CD4-positive, alpha-beta T cell (primary cell): ENCODE results near the gene HOOK2. TPM values are rescaled to one million over a fixed set of nuclear protein-coding genes. Genes with fewer than 3 reads are reported as not detected.

Source experiments
- ATAC-seq: fragments of 200-7000 bp; cut with Tn5 transposase; one replicate; pipeline ENCODE4 v1.10.0; 2022; ENCODE audit warnings: mild to moderate bottlenecking; ENCODE audit not compliant: poor library complexity
- CTCF ChIA-PET: fragments of 350-600 bp; sonication (Branson Sonifier 250); formaldehyde crosslinking; loops from one replicate; lab custom pipeline; 2021; ENCODE audit warnings: antibody characterized with exemption, inconsistent platforms; lab: Charles Lee
- POLR2A ChIA-PET: fragments of 350-600 bp; sonication (Branson Sonifier 250); formaldehyde crosslinking; loops from one replicate; lab custom pipeline; 2021; ENCODE audit warnings: antibody characterized with exemption, inconsistent platforms; lab: Charles Lee
- DNase-seq, 14 experiments: peaks; one replicate each; pipeline ENCODE4 v3.0.0-alpha.2; 2013 to 2020; ENCODE audit warnings: mixed read lengths in 2 of 14
- H3K27ac ChIP-seq, 2 donors: one replicate each; pipeline versions ENCODE4 v1.5.1 to v1.7.0; 2013; ENCODE audit warnings: low read length in 2 of 2, low read depth in 1 of 2, mild to moderate bottlenecking in 1 of 2
- H3K27me3 ChIP-seq, 2 experiments: 1 replicate in 1 of 2; 2 replicates in 1 of 2; pipeline versions ENCODE4 v1.6.1 to v1.7.0; 2013; ENCODE audit warnings: low read length in 2 of 2, control low read depth in 1 of 2, mild to moderate bottlenecking in 1 of 2, moderate library complexity in 1 of 2; ENCODE audit not compliant: insufficient read depth in 2 of 2, control insufficient read depth in 1 of 2
- H3K36me3 ChIP-seq: one replicate; pipeline ENCODE4 v1.6.1; 2013; ENCODE audit warnings: low read length, control low read depth; ENCODE audit not compliant: insufficient read depth
- H3K4me1 ChIP-seq: one replicate; pipeline ENCODE4 v1.6.1; 2013; ENCODE audit warnings: low read length, control low read depth; ENCODE audit not compliant: insufficient read depth
- H3K4me3 ChIP-seq: one replicate; pipeline ENCODE4 v1.5.1; 2013; ENCODE audit warnings: mild to moderate bottlenecking, low read length, moderate library complexity
- H3K9me3 ChIP-seq, 2 experiments: 1 replicate in 1 of 2; 2 replicates in 1 of 2; pipeline versions ENCODE4 v1.6.1 to v1.7.0; 2013; ENCODE audit warnings: low read length in 2 of 2, mild to moderate bottlenecking in 2 of 2, control low read depth in 1 of 2, moderate library complexity in 1 of 2; ENCODE audit not compliant: control insufficient read depth in 1 of 2, insufficient read depth in 1 of 2
- H3K27ac Mint-ChIP-seq: one replicate; pipeline ENCODE4 v1.8.0; 2020; ENCODE audit warnings: mixed read lengths
- H3K27me3 Mint-ChIP-seq: one replicate; pipeline ENCODE4 v1.8.0; 2021; ENCODE audit warnings: mixed read lengths
- H3K36me3 Mint-ChIP-seq: one replicate; pipeline ENCODE4 v1.8.0; 2021; ENCODE audit warnings: low read depth, mixed read lengths
- H3K4me1 Mint-ChIP-seq: one replicate; pipeline ENCODE4 v1.8.0; 2021; ENCODE audit warnings: low read depth, mixed read lengths
- H3K4me3 Mint-ChIP-seq: one replicate; pipeline ENCODE4 v1.8.0; 2020; ENCODE audit warnings: mild to moderate bottlenecking, mixed read lengths
- H3K9me3 Mint-ChIP-seq: one replicate; pipeline ENCODE4 v1.8.0; 2020; ENCODE audit warnings: mixed read lengths
- CTCF ChIP-seq: fragments of 200-600 bp; IDR thresholded peaks from one replicate; pipeline ENCODE4 v1.8.0; 2022; ENCODE audit warnings: antibody characterized with exemption, mild to moderate bottlenecking
- intact Hi-C, 2 experiments: fragments of 100-400 bp; cut with DNase I in 1 of 2; cut with micrococcal nuclease in 1 of 2; formaldehyde crosslinking; loops; one replicate each; pipeline versions ENCODE4 v1.15.1 to v1.9.0; 2023 to 2025; cut with DNase I, micrococcal nuclease
- total RNA-seq, 174 experiments: library from RNA in 2 of 174; stranded (reverse) in 2 of 174; gene quantifications; one replicate each; pipeline ENCODE4 v1.2.3 and lab custom pipeline; 2021 to 2026

HOOK2 gene
- total RNA-seq, 2 experiments from 2014 or later, result 14.8 to 17.0 TPM

GRCh38 chr19:12769689-12770088 is 5.7 kb downstream of the HOOK2 start:
- Mint-ChIP-seq H3K9me3 (no peaks in the 10 kb centered on the region), H3K4me3 (peak overlapping the region; percentile 9), H3K27me3 (no peaks in the 10 kb centered on the region), H3K27ac (no peak overlapping the region), H3K36me3 (peaks cover 4% of the 10 kb centered on the region), H3K4me1 (peaks cover 14% of the 10 kb centered on the region)
- ChIA-PET POLR2A (interaction anchor here (1.0 to 2.4 kb wide), 5 partner anchors 13 to 78 kb away, joined by 3 to 23 read pairs (median 5); partner anchors contain the start of genes GET3 and JUNB), CTCF (interaction anchor here (0.9 to 1.1 kb wide), 3 partner anchors 9 to 78 kb away, joined by 3 to 6 read pairs (median 4); no protein-coding TSS in a partner anchor)
- Histone ChIP-seq H3K27me3 (no peaks in the 10 kb centered on the region), H3K27ac (no peak overlapping the region), H3K4me3 (no peak overlapping the region), H3K4me1 (peaks cover 25% of the 10 kb centered on the region), H3K36me3 (no peaks in the 10 kb centered on the region), H3K9me3 (no peaks in the 10 kb centered on the region)
- peak in 13 of 14 experiments; percentile 35 to 87 (median 56) for DNase-seq
- TF ChIP-seq CTCF, result no peak
- intact Hi-C loops, result no loop called here
- peak; percentile 86 for ATAC-seq

- no peak for ATAC-seq
- CTCF ChIA-PET, result interaction anchor here (2.1 to 3.1 kb wide), 2 partner anchors 10 to 28 kb away, joined by 11 to 30 read pairs; no protein-coding TSS in a partner anchor
- DNase-seq, result no peak
- Histone ChIP-seq H3K4me3 (no peak overlapping the region), H3K27me3 (no peaks in the 10 kb centered on the region), H3K36me3 (no peaks in the 10 kb centered on the region), H3K9me3 (peaks cover 0 to 5% of the 10 kb centered on the region in 2 experiments), H3K27ac (no peak overlapping the region), H3K4me1 (peaks cover 22% of the 10 kb centered on the region)
- Mint-ChIP-seq H3K36me3 (peaks cover 4% of the 10 kb centered on the region), H3K27me3 (no peaks in the 10 kb centered on the region), H3K4me3 (no peak overlapping the region), H3K27ac (no peak overlapping the region), H3K9me3 (no peaks in the 10 kb centered on the region), H3K4me1 (peaks cover 7% of the 10 kb centered on the region)
- intact Hi-C loops, result loop anchor here in 1 of 2 experiments (2.0 kb wide), 1 partner anchor 79 kb away; no protein-coding TSS in a partner anchor
- TF ChIP-seq CTCF, result no peak
- POLR2A ChIA-PET, result interaction anchor here (1.1 kb wide), 1 partner anchor 25 kb away, joined by 3 read pairs; no protein-coding TSS in a partner anchor
Observed at GRCh38 chr19:12767666-12768065, 7.7 kb downstream of the HOOK2 start.

GRCh38 chr19:12767150-12767549 is 8.2 kb downstream of the HOOK2 start:
- Histone ChIP-seq H3K27me3 (no peaks in the 10 kb centered on the region), H3K4me3 (no peak overlapping the region), H3K4me1 (peaks cover 22% of the 10 kb centered on the region), H3K36me3 (no peaks in the 10 kb centered on the region), H3K27ac (no peak overlapping the region), H3K9me3 (peaks cover 0 to 5% of the 10 kb centered on the region in 2 experiments)
- ATAC-seq (no peak), DNase-seq (no peak)
- Mint-ChIP-seq H3K27me3 (no peaks in the 10 kb centered on the region), H3K4me1 (peaks cover 7% of the 10 kb centered on the region), H3K36me3 (peaks cover 4% of the 10 kb centered on the region), H3K9me3 (no peaks in the 10 kb centered on the region), H3K27ac (no peak overlapping the region), H3K4me3 (no peak overlapping the region)
- POLR2A ChIA-PET, result interaction anchor here (1.3 to 2.3 kb wide), 3 partner anchors 10 to 26 kb away, joined by 3 to 14 read pairs (median 7); partner anchors contain the start of gene JUNB
- CTCF ChIA-PET, result interaction anchor here (2.1 to 3.3 kb wide), 3 partner anchors 10 to 80 kb away, joined by 11 to 30 read pairs (median 19); no protein-coding TSS in a partner anchor
- intact Hi-C loops, result loop anchor here in 1 of 2 experiments (2.0 kb wide), 1 partner anchor 80 kb away; no protein-coding TSS in a partner anchor
- TF ChIP-seq CTCF, result no peak
